SU-DHL-6 (cell line): Measurements from ENCODE around the gene PRDM15.

Source experiments
- H2AFZ ChIP-seq: fragments of 200-600 bp; sonication (generic); 2 replicates; pipeline ENCODE4 v1.6.1; 2014; ENCODE audit warnings: low read depth, mild to moderate bottlenecking, moderate library complexity, mixed read lengths, antibody characterized with exemption, low read length; ENCODE audit not compliant: severe bottlenecking
- H3F3A ChIP-seq: fragments of 200-600 bp; shearing (Covaris generic); 2 replicates; pipeline ENCODE4 v1.6.0; 2016; ENCODE audit warnings: antibody characterized with exemption, mild to moderate bottlenecking; ENCODE audit not compliant: insufficient read depth
- H3K27ac ChIP-seq: fragments of 200-600 bp; sonication (generic); 2 replicates; pipeline ENCODE4 v1.5.1; 2016; ENCODE audit warnings: low read depth, mild to moderate bottlenecking, low read length, moderate library complexity, mixed read lengths
- H3K27me3 ChIP-seq: fragments of 200-600 bp; sonication (generic), shearing (Covaris generic); 2 replicates; pipeline ENCODE4 v1.6.0; 2014; ENCODE audit warnings: mild to moderate bottlenecking, low read length
- H3K36me3 ChIP-seq: fragments of 200-600 bp; sonication (generic); 2 replicates; pipeline ENCODE4 v1.6.1; 2014; ENCODE audit warnings: mild to moderate bottlenecking, low read length, mixed read lengths
- H3K4me2 ChIP-seq: fragments of 300-600, 200-600 bp; shearing (Covaris generic), sonication (generic); 2 replicates; pipeline ENCODE4 v1.6.0; 2014; ENCODE audit warnings: low read length, low read depth, mild to moderate bottlenecking; ENCODE audit not compliant: poor library complexity, severe bottlenecking
- H3K4me3 ChIP-seq: fragments of 200-600 bp; sonication (generic); 2 replicates; pipeline ENCODE4 v1.5.1; 2014; ENCODE audit warnings: antibody characterized with exemption, low read length, mild to moderate bottlenecking, mixed read lengths; ENCODE audit not compliant: insufficient read depth, poor library complexity, severe bottlenecking
- H3K79me2 ChIP-seq: fragments of 200-600 bp; sonication (generic); 2 replicates; pipeline ENCODE4 v1.6.1; 2014; ENCODE audit warnings: mild to moderate bottlenecking, low read length, moderate library complexity; ENCODE audit not compliant: insufficient read depth
- H3K9ac ChIP-seq: fragments of 200-600 bp; sonication (generic); 2 replicates; pipeline ENCODE4 v1.7.0; 2014; ENCODE audit warnings: mild to moderate bottlenecking, low read length
- H3K9me2 ChIP-seq: fragments of 200-600 bp; sonication (generic); replicated peaks from 2 replicates; pipeline ENCODE4 v1.6.1; 2014; ENCODE audit warnings: low read length; ENCODE audit not compliant: insufficient read depth
- H3K9me3 ChIP-seq: fragments of 200-600 bp; sonication (generic); 2 replicates; pipeline ENCODE4 v1.6.1; 2014; ENCODE audit warnings: low read length, mixed read lengths; ENCODE audit not compliant: insufficient read depth
- H4K20me1 ChIP-seq: fragments of 200-600 bp; sonication (generic); 2 replicates; pipeline ENCODE4 v1.6.1; 2014; ENCODE audit warnings: low read depth, mild to moderate bottlenecking, antibody characterized with exemption, low read length, moderate library complexity, mixed read lengths
- EZH2phosphoT487 ChIP-seq: fragments of 200-600 bp; sonication (generic), shearing (Covaris generic); conservative IDR thresholded peaks from 2 replicates; pipeline ENCODE4 v1.6.1; 2018; ENCODE audit warnings: mild to moderate bottlenecking, antibody characterized with exemption, low read length, moderate library complexity, mixed read lengths
- TF ChIP-seq, protein P1 (sequence below): fragments of 200-600 bp; sonication (generic); IDR thresholded peaks from one replicate; pipeline ENCODE4 v1.5.1; 2017; ENCODE audit warnings: antibody characterized with exemption, mild to moderate bottlenecking, low read length, moderate library complexity; ENCODE audit not compliant: insufficient read depth, poor library complexity, severe bottlenecking

The PRDM15 gene

DNA sequence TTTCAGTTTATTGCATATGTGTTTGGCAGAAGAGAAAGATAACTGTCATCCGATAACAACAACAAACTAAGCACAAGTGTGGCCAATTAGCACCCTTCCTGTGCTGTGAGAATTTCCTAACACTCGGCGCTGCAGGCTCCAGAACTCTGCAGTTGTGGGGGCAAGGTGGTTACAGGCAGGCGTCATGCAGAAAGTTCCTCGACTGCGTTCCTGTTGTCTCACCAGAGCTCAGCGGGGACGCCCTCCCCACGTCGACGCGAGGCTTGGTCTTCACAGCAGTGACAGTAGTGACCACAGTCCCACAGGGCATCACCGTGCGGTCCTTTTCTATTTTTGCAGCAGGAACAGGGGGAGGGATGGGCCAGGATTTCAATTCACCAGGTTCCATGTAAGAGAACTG is 27.6 kb upstream of the PRDM15 start:
- no peak overlapping the region for H3K27ac ChIP-seq
- H3K9me3 ChIP-seq = no peaks in the 10 kb centered on the region
- no peak overlapping the region for H3K4me2 ChIP-seq
- H3K4me3 ChIP-seq = no peak overlapping the region
- no peaks in the 10 kb centered on the region for H3F3A ChIP-seq
- no peaks in the 10 kb centered on the region for H3K79me2 ChIP-seq
- H4K20me1 ChIP-seq = no peaks in the 10 kb centered on the region
- TF ChIP-seq EZH2phosphoT487 = no peak
- TF ChIP-seq, protein P1, sequence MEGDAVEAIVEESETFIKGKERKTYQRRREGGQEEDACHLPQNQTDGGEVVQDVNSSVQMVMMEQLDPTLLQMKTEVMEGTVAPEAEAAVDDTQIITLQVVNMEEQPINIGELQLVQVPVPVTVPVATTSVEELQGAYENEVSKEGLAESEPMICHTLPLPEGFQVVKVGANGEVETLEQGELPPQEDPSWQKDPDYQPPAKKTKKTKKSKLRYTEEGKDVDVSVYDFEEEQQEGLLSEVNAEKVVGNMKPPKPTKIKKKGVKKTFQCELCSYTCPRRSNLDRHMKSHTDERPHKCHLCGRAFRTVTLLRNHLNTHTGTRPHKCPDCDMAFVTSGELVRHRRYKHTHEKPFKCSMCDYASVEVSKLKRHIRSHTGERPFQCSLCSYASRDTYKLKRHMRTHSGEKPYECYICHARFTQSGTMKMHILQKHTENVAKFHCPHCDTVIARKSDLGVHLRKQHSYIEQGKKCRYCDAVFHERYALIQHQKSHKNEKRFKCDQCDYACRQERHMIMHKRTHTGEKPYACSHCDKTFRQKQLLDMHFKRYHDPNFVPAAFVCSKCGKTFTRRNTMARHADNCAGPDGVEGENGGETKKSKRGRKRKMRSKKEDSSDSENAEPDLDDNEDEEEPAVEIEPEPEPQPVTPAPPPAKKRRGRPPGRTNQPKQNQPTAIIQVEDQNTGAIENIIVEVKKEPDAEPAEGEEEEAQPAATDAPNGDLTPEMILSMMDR = no peak
- no peak overlapping the region for H3K9ac ChIP-seq
- H3K27me3 ChIP-seq = no peaks in the 10 kb centered on the region
- no peak overlapping the region for H2AFZ ChIP-seq
- H3K36me3 ChIP-seq = no peaks in the 10 kb centered on the region
- no peaks in the 10 kb centered on the region for H3K9me2 ChIP-seq

DNA sequence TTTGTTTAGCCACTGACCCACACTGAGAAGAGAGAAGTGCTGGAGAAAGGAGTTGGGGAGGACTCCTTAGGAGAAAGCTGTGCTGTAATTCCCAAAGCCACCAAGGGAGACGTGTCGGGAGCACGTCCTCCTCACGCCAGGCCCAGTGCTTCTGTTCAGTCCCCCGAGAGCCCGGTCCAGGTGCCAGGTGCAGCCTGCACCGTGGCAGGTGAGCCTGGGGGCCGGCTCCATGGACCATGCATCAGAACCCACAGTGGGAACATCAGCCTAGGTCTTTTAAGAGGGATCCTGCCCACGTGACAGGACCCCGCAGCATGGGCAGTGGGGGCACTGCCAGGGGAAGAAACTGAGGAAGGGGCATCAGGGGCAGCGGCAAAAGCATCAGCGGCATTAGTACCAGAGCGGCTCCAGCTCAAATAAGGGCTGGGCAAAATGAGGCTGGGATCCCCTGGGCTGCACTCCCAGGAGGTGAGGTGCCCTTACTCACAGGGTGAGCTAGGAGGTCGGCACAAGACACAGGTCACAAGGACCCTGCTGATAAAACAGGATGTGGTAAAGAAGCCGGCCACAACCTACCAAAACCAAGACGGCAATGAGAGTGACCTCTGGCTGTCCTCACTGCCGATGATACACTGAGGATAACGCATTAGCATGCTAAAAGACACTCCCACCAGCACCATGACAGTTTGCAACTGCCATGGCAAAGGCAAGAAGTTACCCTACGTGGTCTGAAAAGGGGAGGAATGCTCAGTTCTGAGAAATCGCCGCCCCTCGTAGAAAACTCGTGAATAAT is 24.6 kb upstream of the PRDM15 start:
- Histone ChIP-seq H3K79me2 (no peaks in the 10 kb centered on the region), H3K4me2 (no peak overlapping the region), H3K27me3 (no peaks in the 10 kb centered on the region), H3K4me3 (no peak overlapping the region), H3K27ac (no peak overlapping the region), H2AFZ (no peak overlapping the region), H4K20me1 (no peaks in the 10 kb centered on the region), H3K36me3 (no peaks in the 10 kb centered on the region), H3K9me3 (no peaks in the 10 kb centered on the region), H3K9me2 (no peaks in the 10 kb centered on the region), H3F3A (no peaks in the 10 kb centered on the region), H3K9ac (no peak overlapping the region)
- TF ChIP-seq, protein P1 = no peak
- TF ChIP-seq EZH2phosphoT487 = no peak

DNA sequence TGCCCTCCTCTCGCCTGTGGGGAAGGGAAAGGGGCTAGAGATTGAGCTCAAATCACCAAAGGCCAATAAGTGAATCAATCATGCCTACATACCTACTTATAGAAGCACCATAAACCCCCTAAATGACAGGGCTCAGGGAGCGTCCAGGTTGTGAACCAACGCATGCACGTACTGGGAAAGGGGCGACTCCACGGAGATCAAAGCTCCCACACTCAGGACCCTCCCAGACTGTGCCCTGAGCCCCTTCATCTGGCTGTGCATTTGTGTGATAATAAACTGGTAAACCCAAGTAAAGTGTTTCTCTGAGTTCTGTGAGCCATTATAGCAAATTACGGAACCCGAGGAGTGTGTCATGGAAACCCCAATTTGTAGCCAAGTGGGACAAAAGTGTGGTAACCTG is 23.8 kb upstream of the PRDM15 start:
- Histone ChIP-seq H3K9me3 (no peaks in the 10 kb centered on the region), H3K4me3 (no peak overlapping the region), H4K20me1 (no peaks in the 10 kb centered on the region), H3K9ac (no peak overlapping the region), H3K79me2 (no peaks in the 10 kb centered on the region), H3K4me2 (no peak overlapping the region), H3F3A (no peaks in the 10 kb centered on the region), H2AFZ (no peak overlapping the region), H3K27ac (no peak overlapping the region), H3K9me2 (no peaks in the 10 kb centered on the region), H3K27me3 (no peaks in the 10 kb centered on the region), H3K36me3 (no peaks in the 10 kb centered on the region)
- TF ChIP-seq, protein P1 = no peak
- TF ChIP-seq EZH2phosphoT487 = no peak
